IMR-90 (cell line): Measurements from ENCODE around the gene NLRP1. TPM values are rescaled to one million over a fixed set of nuclear protein-coding genes. Genes with fewer than 3 reads are reported as not detected.

Experiments
- ATAC-seq: fragments of 200-7000 bp; cut with Tn5 transposase; 2 replicates; pipeline ENCODE4 v1.9.1; 2020; ENCODE audit warnings: low read depth, mild to moderate bottlenecking, moderate library complexity
- BruUV-seq: library from RNA; stranded (reverse); fragments of 400-500 nt; replicated peaks from 2 replicates; lab custom pipeline; 2021; lab: Mats Ljungman, UMichigan
- CTCF ChIA-PET: fragments of 300-600 bp; formaldehyde crosslinking; extraction: SDS; loops from one replicate; lab custom pipeline; 2021; ENCODE audit warnings: antibody characterized with exemption; lab: Yijun Ruan, JAX
- POLR2A ChIA-PET: fragments of 300-600 bp; sonication (Branson Sonifier 250); formaldehyde crosslinking; loops from one replicate; lab custom pipeline; 2022; ENCODE audit warnings: antibody characterized with exemption; ENCODE audit not compliant: unreplicated experiment; lab: Charles Lee
- DNase-seq: peaks from one replicate; pipeline ENCODE4 v3.0.0; 2013
- H2AFZ ChIP-seq: replicated peaks from 2 replicates; pipeline ENCODE3; 2013; ENCODE audit warnings: low read length, mild to moderate bottlenecking; ENCODE audit not compliant: poor library complexity
- H2AK5ac ChIP-seq: 2 replicates; pipeline ENCODE4 v1.6.1; 2013; ENCODE audit warnings: low read depth, low read length, inconsistent platforms
- H2AK9ac ChIP-seq: replicated peaks from 2 replicates; pipeline ENCODE3; 2013; ENCODE audit warnings: mild to moderate bottlenecking, low read depth, low read length, moderate library complexity; ENCODE audit not compliant: poor library complexity
- H2BK120ac ChIP-seq: 2 replicates; pipeline ENCODE4 v1.6.1; 2013; ENCODE audit warnings: low read depth, low read length, inconsistent platforms
- H2BK15ac ChIP-seq: 3 replicates; pipeline ENCODE4 v1.6.1; 2013; ENCODE audit warnings: low read depth, low read length, inconsistent platforms
- H2BK20ac ChIP-seq: 2 replicates; pipeline ENCODE4 v1.6.1; 2013; ENCODE audit warnings: low read depth, mild to moderate bottlenecking, inconsistent platforms, low read length, moderate library complexity
- H2BK5ac ChIP-seq: 2 replicates; pipeline ENCODE4 v1.6.1; 2013; ENCODE audit warnings: mild to moderate bottlenecking, low read depth, low read length, inconsistent platforms; ENCODE audit not compliant: poor library complexity, severe bottlenecking
- H3K14ac ChIP-seq: replicated peaks from 2 replicates; pipeline ENCODE4 v1.6.1; 2013; ENCODE audit warnings: low read depth, low read length, inconsistent platforms
- H3K18ac ChIP-seq: 2 replicates; pipeline ENCODE4 v1.6.1; 2013; ENCODE audit warnings: low read depth, low read length, control low read depth
- H3K23ac ChIP-seq: 2 replicates; pipeline ENCODE4 v1.6.1; 2013; ENCODE audit warnings: low read depth, low read length, inconsistent platforms
- H3K27ac ChIP-seq: 2 replicates; pipeline ENCODE4 v1.5.1; 2013; ENCODE audit warnings: mild to moderate bottlenecking, control low read depth, low read length; ENCODE audit not compliant: insufficient read depth
- H3K27me3 ChIP-seq: 2 replicates; pipeline ENCODE4 v1.6.1; 2013; ENCODE audit warnings: low read length; ENCODE audit not compliant: control insufficient read depth, insufficient read depth
- H3K36me3 ChIP-seq: 2 replicates; pipeline ENCODE4 v1.6.1; 2013; ENCODE audit warnings: low read length, mixed read lengths; ENCODE audit not compliant: control insufficient read depth, insufficient read depth
- H3K4ac ChIP-seq: 2 replicates; pipeline ENCODE4 v1.6.1; 2013; ENCODE audit warnings: low read depth, low read length, inconsistent platforms
- H3K4me1 ChIP-seq: 2 replicates; pipeline ENCODE4 v1.6.1; 2013; ENCODE audit warnings: low read length, mixed read lengths; ENCODE audit not compliant: control insufficient read depth, insufficient read depth
- H3K4me2 ChIP-seq: 2 replicates; pipeline ENCODE4 v1.6.1; 2013; ENCODE audit warnings: low read depth, mild to moderate bottlenecking, control low read depth, low read length, moderate library complexity
- H3K4me3 ChIP-seq: 2 replicates; pipeline ENCODE4 v1.5.1; 2013; ENCODE audit warnings: low read depth, mild to moderate bottlenecking, control low read depth, low read length, moderate library complexity; ENCODE audit not compliant: insufficient read depth
- H3K56ac ChIP-seq: 2 replicates; pipeline ENCODE4 v1.6.1; 2013; ENCODE audit warnings: low read length, inconsistent platforms; ENCODE audit not compliant: insufficient read depth; ENCODE audit errors: extremely low read depth
- H3K79me1 ChIP-seq, 2 experiments: 2 replicates each; pipeline ENCODE4 v1.6.1; 2013; ENCODE audit warnings: low read length in 2 of 2, inconsistent platforms in 1 of 2, low read depth in 1 of 2
- H3K9ac ChIP-seq: 2 replicates; pipeline ENCODE4 v1.6.1; 2013; ENCODE audit warnings: low read depth, low read length, control low read depth
- H3K9me1 ChIP-seq: 2 replicates; pipeline ENCODE4 v1.6.1; 2013; ENCODE audit warnings: low read length, inconsistent platforms; ENCODE audit not compliant: insufficient read depth
- H3K9me3 ChIP-seq: 2 replicates; pipeline ENCODE4 v1.6.1; 2013; ENCODE audit warnings: low read length; ENCODE audit not compliant: control insufficient read depth, insufficient read depth
- H4K20me1 ChIP-seq: 2 replicates; pipeline ENCODE4 v1.6.1; 2013; ENCODE audit warnings: low read length, inconsistent platforms; ENCODE audit not compliant: insufficient read depth
- H4K5ac ChIP-seq: 2 replicates; pipeline ENCODE4 v1.6.1; 2013; ENCODE audit warnings: mild to moderate bottlenecking, low read depth, low read length, control low read depth
- H4K8ac ChIP-seq, 2 experiments: 2 replicates each; pipeline ENCODE4 v1.6.1; 2013; ENCODE audit warnings: low read depth in 2 of 2, low read length in 2 of 2, control low read depth in 1 of 2, inconsistent platforms in 1 of 2
- H4K91ac ChIP-seq: 2 replicates; pipeline ENCODE4 v1.6.1; 2013; ENCODE audit warnings: low read depth, low read length, inconsistent platforms; ENCODE audit not compliant: insufficient read depth
- BHLHE40 ChIP-seq: fragments of 150-350 bp; IDR thresholded peaks from 2 replicates; pipeline ENCODE4 v1.6.1; 2016; ENCODE audit warnings: mild to moderate bottlenecking, low read depth, low read length
- CEBPB ChIP-seq: IDR thresholded peaks from 2 replicates; pipeline ENCODE4 v1.6.1; 2012; ENCODE audit warnings: low read depth, low read length, improper control_type of control experiment
- CHD1 ChIP-seq: IDR thresholded peaks from 2 replicates; pipeline ENCODE4 v1.6.1; 2012; ENCODE audit warnings: low read depth, low read length, improper control_type of control experiment
- ELK1 ChIP-seq: fragments of 150-350 bp; IDR thresholded peaks from 2 replicates; pipeline ENCODE4 v1.6.1; 2016; ENCODE audit warnings: low read depth, mild to moderate bottlenecking, low read length, moderate library complexity, borderline replicate concordance
- FOS ChIP-seq: fragments of 150-350 bp; IDR thresholded peaks from 2 replicates; pipeline ENCODE4 v1.6.1; 2016; ENCODE audit warnings: low read depth, low read length
- MAFK ChIP-seq: IDR thresholded peaks from 2 replicates; pipeline ENCODE4 v1.6.1; 2012; ENCODE audit warnings: low read depth, low read length, improper control_type of control experiment
- MAZ ChIP-seq: IDR thresholded peaks from 2 replicates; pipeline ENCODE4 v1.6.1; 2012; ENCODE audit warnings: low read depth, mild to moderate bottlenecking, low read length, improper control_type of control experiment, moderate library complexity, borderline replicate concordance
- MXI1 ChIP-seq: IDR thresholded peaks from 2 replicates; pipeline ENCODE4 v1.6.1; 2012; ENCODE audit warnings: low read depth, mild to moderate bottlenecking, low read length, moderate library complexity, borderline replicate concordance
- NFE2L2 ChIP-seq: fragments of 150-350 bp; IDR thresholded peaks from 2 replicates; pipeline ENCODE4 v1.6.1; 2016; ENCODE audit warnings: low read depth, mild to moderate bottlenecking, low read length
- POLR2A ChIP-seq: IDR thresholded peaks from 2 replicates; pipeline ENCODE4 v1.6.1; 2012; ENCODE audit warnings: mild to moderate bottlenecking, low read depth, low read length
- RCOR1 ChIP-seq: IDR thresholded peaks from 2 replicates; pipeline ENCODE4 v1.6.1; 2012; ENCODE audit warnings: mild to moderate bottlenecking, low read length, improper control_type of control experiment; ENCODE audit not compliant: insufficient replicate concordance
- RFX5 ChIP-seq: IDR thresholded peaks from 2 replicates; pipeline ENCODE4 v1.8.0; 2012; ENCODE audit warnings: low read depth, mild to moderate bottlenecking, low read length, moderate library complexity
- SMC3 ChIP-seq: fragments of 150-350 bp; IDR thresholded peaks from 2 replicates; pipeline ENCODE4 v1.6.1; 2016; ENCODE audit warnings: low read depth, mild to moderate bottlenecking, antibody characterized with exemption, low read length, moderate library complexity
- WGBS, 2 experiments: methylation state at CpG; one replicate each; pipeline versions ENCODE4 v1.1.5 to v1.1.7; 2013; ENCODE audit warnings: missing lambda C conversion rate in 2 of 2; ENCODE audit not compliant: insufficient read length in 1 of 2; ENCODE audit errors: extremely low coverage in 2 of 2; 5-methylcytosine and 5-hydroxymethylcytosine counted together
- dilution Hi-C: fragments of 300-500 bp; cut with HindIII; formaldehyde crosslinking; loops from one replicate; pipeline ENCODE4 v1.14.3; 2018; ENCODE audit warnings: low sequenced_read_pairs; ENCODE audit not compliant: unreplicated experiment
- in situ Hi-C: fragments of 300-500 bp; cut with MboI; formaldehyde crosslinking; loops from 3 replicates; pipeline ENCODE4 v1.14.3; 2019; ENCODE audit warnings: low sequenced_read_pairs, inconsistent platforms, mixed read lengths
- intact Hi-C: fragments of 100-400 bp; cut with micrococcal nuclease; formaldehyde crosslinking; loops from 2 replicates; pipeline ENCODE4 v1.10.0; 2022
- polyA plus RNA-seq, 3 experiments: library from polyadenylated mRNA; depleted of rRNA; stranded (reverse); fragments of >200 nt; gene quantifications; 2 replicates each; pipeline ENCODE4 v1.2.3, GENCODE V29; 2012; ENCODE audit warnings: low replicate concordance in 1 of 3
- total RNA-seq: library from RNA; depleted of rRNA; stranded (reverse); fragments of >200 nt; gene quantifications from 2 replicates; pipeline ENCODE4 v1.2.3, GENCODE V29; 2012

Gene NLRP1
- total and polyA plus RNA-seq, 2 of the 4 experiments (the other 2 are of a cell fraction): 134 to 340 TPM

GRCh38 chr17:5595831-5596230 lies 11.5 kb upstream of the NLRP1 start:
- ChIA-PET POLR2A (no interaction called here), CTCF (interaction anchor here (1.4 kb wide), 1 partner anchor 111 kb away, joined by 3 read pairs; no protein-coding TSS in a partner anchor)
- H3K4me3 ChIP-seq: no peak overlapping the region
- no peaks in the 10 kb centered on the region for H3K79me1 ChIP-seq
- no peak overlapping the region for H2AK5ac ChIP-seq
- H3K56ac ChIP-seq: no peak overlapping the region
- H2BK20ac ChIP-seq: no peak overlapping the region
- no peaks in the 10 kb centered on the region for H3K4me1 ChIP-seq
- TF ChIP-seq CHD1 (no peak), BHLHE40 (no peak), POLR2A (no peak), MAZ (no peak), ELK1 (no peak), NFE2L2 (no peak), RCOR1 (no peak), MXI1 (no peak), MAFK (no peak), FOS (no peak), RFX5 (no peak), CEBPB (no peak), SMC3 (no peak)
- H2AFZ ChIP-seq: no peak overlapping the region
- ATAC-seq: no peak
- H3K36me3 ChIP-seq: no peaks in the 10 kb centered on the region
- no peak overlapping the region for H3K18ac ChIP-seq
- H3K4me2 ChIP-seq: no peak overlapping the region
- no peaks in the 10 kb centered on the region for H3K9me1 ChIP-seq
- peaks cover 28% of the 10 kb centered on the region for H3K27me3 ChIP-seq
- no peak overlapping the region for H4K5ac ChIP-seq
- no peak overlapping the region for H3K4ac ChIP-seq
- DNase-seq: no peak
- dilution Hi-C loops: no loop called here
- no peak overlapping the region for H3K9ac ChIP-seq
- BruUV-seq: no TSS peak
- H2BK15ac ChIP-seq: no peak overlapping the region
- no peak overlapping the region for H2BK120ac ChIP-seq
- in situ Hi-C loops: no loop called here
- intact Hi-C loops: no loop called here
- WGBS, 2 experiments: no CpG with 5 or more reads among the region's 7 CpGs
- H4K20me1 ChIP-seq: no peaks in the 10 kb centered on the region
- no peak overlapping the region for H4K8ac ChIP-seq
- no peak overlapping the region for H3K23ac ChIP-seq
- H3K9me3 ChIP-seq: no peaks in the 10 kb centered on the region
- H2AK9ac ChIP-seq: no peak overlapping the region
- no peak overlapping the region for H2BK5ac ChIP-seq
- H3K27ac ChIP-seq: no peak overlapping the region
- H3K14ac ChIP-seq: no peak overlapping the region
- H4K91ac ChIP-seq: no peak overlapping the region
